Stimulated activated CD8-positive, alpha-beta memory T cell treated with anti-CD3 and anti-CD28 coated beads, Interleukin-12 subunit alpha, Interleukin-12 subunit beta, amount 100 ng/mL, for 24 hours (primary cell): ENCODE measurements around the gene TPRX1.
A peak's percentile ranks its signal among the peaks of the same experiment; 100 is the strongest.
"Not testable (repeated sequence)": the region's sequence is repeated elsewhere in the genome, so short reads cannot be mapped to it uniquely, and the experiment has no call there.

Source experiments
- DNase-seq: peaks from one replicate; pipeline ENCODE4 v3.0.0-alpha.2; 2020; ENCODE audit errors: extremely low read depth

The TPRX1 gene

GRCh38 chr19:47802521-47803043 is 1.8 kb downstream of the TPRX1 start:
- DNase-seq: no peak

GRCh38 chr19:47801270-47801669 is 3.1 kb downstream of the TPRX1 start:
- DNase-seq: no peak

GRCh38 chr19:47798904-47799266 is 5.5 kb downstream of the TPRX1 start:
- no peak for DNase-seq

GRCh38 chr19:47797996-47798903 is 6.1 kb downstream of the TPRX1 start:
- DNase-seq: no peak

- no peak for DNase-seq
Measured at GRCh38 chr19:47796785-47797184, 7.6 kb downstream of the TPRX1 start.

- DNase-seq: no peak
Measured at GRCh38 chr19:47794526-47794925, 9.8 kb downstream of the TPRX1 start.

GRCh38 chr19:47792616-47793015 is 11.7 kb downstream of the TPRX1 start:
- DNase-seq: no peak

- peak; percentile 73 for DNase-seq
Measured at GRCh38 chr19:47790398-47790814, 13.9 kb downstream of the TPRX1 start.

- not testable (repeated sequence) for DNase-seq
Measured at GRCh38 chr19:47789811-47790210, 14.5 kb downstream of the TPRX1 start.

- not testable (repeated sequence) for DNase-seq
Measured at GRCh38 chr19:47787307-47787706, 17.0 kb downstream of the TPRX1 start.

GRCh38 chr19:47786566-47786965 is 17.8 kb downstream of the TPRX1 start:
- DNase-seq: no peak

- no peak for DNase-seq
Measured at GRCh38 chr19:47781590-47782262, 22.6 kb downstream of the TPRX1 start.

- no peak for DNase-seq
Measured at GRCh38 chr19:47780215-47780551, 24.2 kb downstream of the TPRX1 start.

GRCh38 chr19:47779524-47780214 is 24.7 kb downstream of the TPRX1 start:
- no peak for DNase-seq

GRCh38 chr19:47778954-47779351 is 25.4 kb downstream of the TPRX1 start:
- DNase-seq: no peak

GRCh38 chr19:47778049-47778953 is 26.1 kb downstream of the TPRX1 start, which contains the start of gene SELENOW:
Gene SELENOW (plus strand): TSS chr19:47778703. CDS start chr19:47778786, 83 bp downstream.
- DNase-seq: peak; percentile 44

- not testable (repeated sequence) for DNase-seq
Measured at GRCh38 chr19:47777245-47778048, 26.9 kb downstream of the TPRX1 start.

- DNase-seq: no peak
Measured at GRCh38 chr19:47776568-47776967, 27.8 kb downstream of the TPRX1 start.

- DNase-seq: not testable (repeated sequence)
Measured at GRCh38 chr19:47771291-47771690, 33.1 kb downstream of the TPRX1 start.

- no peak for DNase-seq
Measured at GRCh38 chr19:47769534-47769933, 34.8 kb downstream of the TPRX1 start.
